Measurements from ENCODE around the gene NKAIN4.

NKAIN4 gene

DNA sequence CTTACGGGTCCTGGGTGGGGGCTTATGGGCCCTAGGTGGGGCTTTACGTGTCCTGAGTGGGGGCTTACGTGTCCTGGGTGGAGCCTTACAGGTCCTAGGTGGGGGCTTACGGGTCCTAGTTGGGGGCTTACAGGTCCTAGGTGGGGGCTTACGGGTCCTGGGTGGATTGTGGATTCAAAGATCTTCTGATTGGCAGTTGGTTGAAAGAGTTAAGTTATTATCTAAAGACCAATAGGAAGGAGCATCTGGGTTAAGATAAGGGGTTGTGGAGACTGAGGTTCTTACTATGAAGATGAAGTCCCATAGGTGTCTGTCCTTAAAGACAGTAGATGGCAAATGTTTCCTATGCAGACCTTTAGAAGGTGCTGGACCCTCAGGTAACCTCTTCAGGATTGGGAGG lies 27.0 kb downstream of the NKAIN4 start:
- no peak overlapping the region for H2AFZ ChIP-seq (ENCODE audit: low read length)
- H3K9ac ChIP-seq (ENCODE audit: low read length) = no peak overlapping the region
- DNase-seq = no peak
- no peak for TF ChIP-seq EZH2phosphoT487 (IDR thresholded peaks at IDR 0.05; ENCODE audit: low read length)
- no peak for TF ChIP-seq EZH2 (optimal IDR thresholded peaks at IDR 0.05; ENCODE audit: low read depth, low read length)
- no peak for TF ChIP-seq CTCF (IDR thresholded peaks at IDR 0.05; ENCODE audit: low read length)
- H3K9me2 ChIP-seq (replicated peaks; ENCODE audit: insufficient read depth, low read length) = no peaks in the 10 kb centered on the region
- peaks cover 93% of the 10 kb centered on the region for H3K27me3 ChIP-seq (replicated peaks; ENCODE audit: insufficient read depth, low read length)
- H4K20me1 ChIP-seq (ENCODE audit: insufficient read depth, low read length) = no peaks in the 10 kb centered on the region
- no peak overlapping the region for H3K4me2 ChIP-seq (ENCODE audit: low read depth, low read length)
- H3K4me3 ChIP-seq (ENCODE audit: low read length) = no peak overlapping the region
- no peaks in the 10 kb centered on the region for H3K9me3 ChIP-seq (replicated peaks; ENCODE audit: insufficient read depth, low read length)
- H3K36me3 ChIP-seq (replicated peaks; ENCODE audit: insufficient read depth, low read length) = no peaks in the 10 kb centered on the region
- no peaks in the 10 kb centered on the region for H3K4me1 ChIP-seq (ENCODE audit: low read length)
- no peaks in the 10 kb centered on the region for H3K79me2 ChIP-seq (ENCODE audit: low read length)
- no peaks in the 10 kb centered on the region for H3F3A ChIP-seq (ENCODE audit: insufficient read depth, low read length)
- H3K27ac ChIP-seq (ENCODE audit: low read length) = no peak overlapping the region

DNA sequence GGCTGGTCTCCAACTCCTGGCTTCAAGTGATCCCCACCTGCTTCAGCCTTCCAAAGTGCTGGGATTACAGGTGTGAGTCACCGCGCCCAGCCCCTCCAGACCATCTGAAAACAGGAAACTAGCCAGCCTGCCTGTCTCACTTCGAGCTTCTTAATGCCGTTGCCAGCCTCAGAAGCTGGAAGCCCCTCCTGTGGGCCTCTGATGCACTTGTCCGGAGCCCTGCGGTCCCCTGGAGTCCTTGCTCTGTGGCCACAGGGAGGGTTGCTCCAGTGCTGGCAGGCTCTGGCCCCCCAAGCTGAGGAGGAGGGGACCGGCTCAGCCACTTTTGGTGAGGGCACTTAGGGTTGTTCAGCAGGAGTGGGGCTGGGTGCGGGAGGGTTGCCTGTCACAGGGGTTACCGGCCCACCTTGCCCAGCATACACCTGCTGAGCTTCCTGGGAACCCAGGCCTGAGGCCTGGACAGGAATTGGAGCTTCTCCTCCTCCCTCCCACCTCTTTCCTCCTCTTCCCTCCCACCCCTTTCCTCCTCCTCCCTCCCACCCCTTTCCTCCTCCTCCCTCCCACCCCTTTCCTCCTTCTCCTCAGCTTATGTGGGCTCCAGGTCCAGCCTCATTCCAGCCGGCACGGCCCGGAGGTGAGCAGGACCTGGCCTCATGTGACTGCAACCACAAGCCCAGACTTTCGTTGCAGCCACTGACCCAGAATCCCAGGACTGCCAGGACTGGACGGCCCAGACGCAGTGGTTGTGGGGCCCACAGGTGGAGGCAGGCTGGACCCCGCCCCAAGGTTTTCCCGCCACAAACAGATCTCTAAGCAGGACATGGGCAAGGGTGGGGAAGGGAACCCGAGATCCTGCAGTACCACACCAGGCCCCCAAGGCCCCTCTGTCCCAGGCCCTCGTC lies 28.0 kb downstream of the NKAIN4 start:
- no peak overlapping the region for H3K4me2 ChIP-seq (ENCODE audit: low read depth, low read length)
- peaks cover 93% of the 10 kb centered on the region for H3K27me3 ChIP-seq (replicated peaks; ENCODE audit: insufficient read depth, low read length)
- H2AFZ ChIP-seq (ENCODE audit: low read length) = no peak overlapping the region
- no peaks in the 10 kb centered on the region for H4K20me1 ChIP-seq (ENCODE audit: insufficient read depth, low read length)
- no peak overlapping the region for H3K27ac ChIP-seq (ENCODE audit: low read length)
- TF ChIP-seq CTCF (IDR thresholded peaks at IDR 0.05; ENCODE audit: low read length) (no peak), EZH2phosphoT487 (IDR thresholded peaks at IDR 0.05; ENCODE audit: low read length) (no peak), EZH2 (optimal IDR thresholded peaks at IDR 0.05; ENCODE audit: low read depth, low read length) (no peak)
- H3K9me2 ChIP-seq (replicated peaks; ENCODE audit: insufficient read depth, low read length) = no peaks in the 10 kb centered on the region
- H3K9me3 ChIP-seq (replicated peaks; ENCODE audit: insufficient read depth, low read length) = no peaks in the 10 kb centered on the region
- H3K79me2 ChIP-seq (ENCODE audit: low read length) = no peaks in the 10 kb centered on the region
- H3K4me3 ChIP-seq (ENCODE audit: low read length) = no peak overlapping the region
- H3K9ac ChIP-seq (ENCODE audit: low read length) = no peak overlapping the region
- no peaks in the 10 kb centered on the region for H3F3A ChIP-seq (ENCODE audit: insufficient read depth, low read length)
- H3K4me1 ChIP-seq (ENCODE audit: low read length) = no peaks in the 10 kb centered on the region
- DNase-seq = no peak
- no peaks in the 10 kb centered on the region for H3K36me3 ChIP-seq (replicated peaks; ENCODE audit: insufficient read depth, low read length)

GRCh38 chr20:63225082-63225454 lies 29.2 kb downstream of the NKAIN4 start:
- Histone ChIP-seq H3K4me3 (ENCODE audit: low read length) (no peak overlapping the region), H3K27me3 (replicated peaks; ENCODE audit: insufficient read depth, low read length) (peaks cover 92% of the 10 kb centered on the region), H3K27ac (ENCODE audit: low read length) (no peak overlapping the region), H3K4me2 (ENCODE audit: low read depth, low read length) (no peak overlapping the region), H3K36me3 (replicated peaks; ENCODE audit: insufficient read depth, low read length) (no peaks in the 10 kb centered on the region), H3F3A (ENCODE audit: insufficient read depth, low read length) (no peaks in the 10 kb centered on the region), H2AFZ (ENCODE audit: low read length) (no peak overlapping the region), H3K79me2 (ENCODE audit: low read length) (no peaks in the 10 kb centered on the region), H3K9me2 (replicated peaks; ENCODE audit: insufficient read depth, low read length) (no peaks in the 10 kb centered on the region), H3K9me3 (replicated peaks; ENCODE audit: insufficient read depth, low read length) (no peaks in the 10 kb centered on the region), H4K20me1 (ENCODE audit: insufficient read depth, low read length) (no peaks in the 10 kb centered on the region), H3K9ac (ENCODE audit: low read length) (no peak overlapping the region), H3K4me1 (ENCODE audit: low read length) (no peaks in the 10 kb centered on the region)
- TF ChIP-seq CTCF (IDR thresholded peaks at IDR 0.05; ENCODE audit: low read length) (no peak), EZH2phosphoT487 (IDR thresholded peaks at IDR 0.05; ENCODE audit: low read length) (no peak), EZH2 (optimal IDR thresholded peaks at IDR 0.05; ENCODE audit: low read depth, low read length) (no peak)
- DNase-seq = no peak
